Upper lobe of left lung (tissue), 6 donors: ENCODE data around the gene ILDR1. TPM values are rescaled to one million over a fixed set of nuclear protein-coding genes. Genes with fewer than 3 reads are reported as not detected.

ENCODE experiments used
- ATAC-seq, 2 donors: fragments of 200-7000 bp; cut with Tn5 transposase; one replicate each; pipeline ENCODE4 v1.9.1; 2022; ENCODE audit warnings: mild to moderate bottlenecking in 2 of 2, moderate library complexity in 2 of 2; ENCODE audit not compliant: low FRiP score in 2 of 2
- DNase-seq, 2 donors: peaks; one replicate each; pipeline ENCODE4 v3.0.0-alpha.2; 2019 to 2020
- H3K27ac ChIP-seq, 4 donors: fragments of 200-600 bp; sonication (generic); one replicate each; pipeline ENCODE4 v1.5.1; 2016 to 2019
- H3K27me3 ChIP-seq, 4 donors: fragments of 200-600 bp; sonication (generic); one replicate each; pipeline ENCODE4 v1.5.1; 2017 to 2019
- H3K36me3 ChIP-seq, 4 donors: fragments of 200-600 bp; sonication (generic); one replicate each; pipeline ENCODE4 v1.5.1; 2016 to 2019
- H3K4me1 ChIP-seq, 4 donors: fragments of 200-600 bp; sonication (generic); one replicate each; pipeline ENCODE4 v1.5.1; 2018 to 2019
- H3K4me3 ChIP-seq, 4 donors: fragments of 200-600 bp; sonication (generic); one replicate each; pipeline ENCODE4 v1.5.1; 2017 to 2019; ENCODE audit warnings: mild to moderate bottlenecking in 2 of 4, moderate library complexity in 1 of 4
- H3K9me3 ChIP-seq, 4 donors: fragments of 200-600 bp; sonication (generic); one replicate each; pipeline ENCODE4 v1.5.1; 2018 to 2019
- CTCF ChIP-seq, 6 experiments: fragments of 450-650 bp in 4 of 6; fragments of 200-600 bp in 2 of 6; sonication (generic) in 2 of 6; IDR thresholded peaks; one replicate each; pipeline ENCODE4 v1.5.1; 2016 to 2019; ENCODE audit warnings: antibody characterized with exemption in 6 of 6
- EP300 ChIP-seq, 4 donors: sonication (generic); formaldehyde crosslinking; IDR thresholded peaks; one replicate each; pipeline ENCODE4 v1.5.1; 2017; ENCODE audit warnings: antibody characterized with exemption in 4 of 4, control low read depth in 2 of 4
- POLR2A ChIP-seq, 4 donors: fragments of 450-650 bp; IDR thresholded peaks; one replicate each; pipeline ENCODE4 v1.5.1; 2016 to 2017; ENCODE audit warnings: antibody characterized with exemption in 4 of 4, mild to moderate bottlenecking in 2 of 4
- POLR2AphosphoS5 ChIP-seq, 2 donors: sonication (generic); formaldehyde crosslinking; IDR thresholded peaks; one replicate each; pipeline ENCODE4 v1.5.1; 2017; ENCODE audit warnings: antibody characterized with exemption in 2 of 2
- WGBS, 2 donors: methylation state at CpG; one replicate each; pipeline ENCODE4 v1.1.5; 2017 to 2018; 5-methylcytosine and 5-hydroxymethylcytosine counted together
- total RNA-seq, 6 donors: library from RNA; depleted of rRNA in 4 of 6; stranded (reverse); fragments of >200 nt in 4 of 6; gene quantifications; one replicate each; pipeline versions ENCODE4 v1.1.0 to v1.2.1, GENCODE V29; 2016 to 2021
- donor health status: DM: no; HTN: no; CAD: no; lungs with moderate emphysema.
- donor health status: DM: no; HTN: yes; CAD: no; lungs with severe emphysema.

ILDR1 gene
- total RNA-seq, 6 donors from 2014 or later = 1.0 to 7.8 (median 6.4) TPM

- DNase-seq = no peak
- no peak overlapping the region for H3K4me3 ChIP-seq
- 55 to 68% methylated on average over 1 of the region's 1 CpG for WGBS, 2 donors
- H3K9me3 ChIP-seq = no peaks in the 10 kb centered on the region
- no peak for ATAC-seq
- H3K27ac ChIP-seq = no peak overlapping the region
- TF ChIP-seq POLR2AphosphoS5 (IDR thresholded peaks at IDR 0.05) = no peak
- H3K27me3 ChIP-seq = no peaks in the 10 kb centered on the region
- peaks cover 8 to 19% (median 15%) of the 10 kb centered on the region in 4 donors for H3K4me1 ChIP-seq
- H3K36me3 ChIP-seq = no peaks in the 10 kb centered on the region
These were observed 22.1 kb downstream of the ILDR1 start for GRCh38 chr3:121999931-122000330.

GRCh38 chr3:121998611-121999473 lies 23.2 kb downstream of the ILDR1 start:
- no peak overlapping the region for H3K4me3 ChIP-seq
- TF ChIP-seq EP300 (IDR thresholded peaks at IDR 0.05) = no peak
- TF ChIP-seq POLR2A (IDR thresholded peaks at IDR 0.05) = no peak
- no peak for TF ChIP-seq POLR2AphosphoS5 (IDR thresholded peaks at IDR 0.05)
- no peak for TF ChIP-seq CTCF (IDR thresholded peaks at IDR 0.05)
- DNase-seq (no peak), ATAC-seq (peak in 1 of 2 donors; percentile 4)
- H3K9me3 ChIP-seq = no peaks in the 10 kb centered on the region
- WGBS, 2 donors = 61 to 67% methylated on average over 6 of the region's 6 CpGs
- H3K27ac ChIP-seq = peak overlapping the region; percentile 1 to 57 (median 34)
- H3K27me3 ChIP-seq = no peaks in the 10 kb centered on the region
- H3K36me3 ChIP-seq = no peaks in the 10 kb centered on the region
- H3K4me1 ChIP-seq = peaks cover 8 to 21% (median 18%) of the 10 kb centered on the region in 4 donors

GRCh38 chr3:121998030-121998580 lies 23.9 kb downstream of the ILDR1 start:
- ATAC-seq = peak in 1 of 2 donors; percentile 63
- TF ChIP-seq POLR2A (IDR thresholded peaks at IDR 0.05) (no peak), EP300 (IDR thresholded peaks at IDR 0.05) (no peak), CTCF (IDR thresholded peaks at IDR 0.05) (no peak), POLR2AphosphoS5 (IDR thresholded peaks at IDR 0.05) (no peak)
- no peaks in the 10 kb centered on the region for H3K9me3 ChIP-seq
- H3K27me3 ChIP-seq = no peaks in the 10 kb centered on the region
- no peak for DNase-seq
- 58 to 62% methylated on average over 4 of the region's 4 CpGs for WGBS, 2 donors
- H3K4me1 ChIP-seq = peaks cover 8 to 19% (median 17%) of the 10 kb centered on the region in 4 donors
- H3K27ac ChIP-seq = peak overlapping the region; percentile 1 to 57 (median 34)
- no peaks in the 10 kb centered on the region for H3K36me3 ChIP-seq
- no peak overlapping the region for H3K4me3 ChIP-seq

- no peaks in the 10 kb centered on the region for H3K36me3 ChIP-seq
- no peak overlapping the region for H3K4me3 ChIP-seq
- H3K27me3 ChIP-seq = no peaks in the 10 kb centered on the region
- TF ChIP-seq CTCF (IDR thresholded peaks at IDR 0.05) (no peak), EP300 (IDR thresholded peaks at IDR 0.05) (no peak), POLR2A (IDR thresholded peaks at IDR 0.05) (no peak), POLR2AphosphoS5 (IDR thresholded peaks at IDR 0.05) (no peak)
- peaks cover 8 to 17% (median 15%) of the 10 kb centered on the region in 4 donors for H3K4me1 ChIP-seq
- ATAC-seq = no peak
- no peak for DNase-seq
- 64 to 73% methylated on average over 2 of the region's 2 CpGs for whole genome bisulfite sequencing, 2 donors
- H3K27ac ChIP-seq = peak overlapping the region in 3 of 4 donors; percentile 12 to 56 (median 44)
- H3K9me3 ChIP-seq = no peaks in the 10 kb centered on the region
These were observed 24.7 kb downstream of the ILDR1 start for GRCh38 chr3:121997372-121997771.

- no peak overlapping the region for H3K4me3 ChIP-seq
- no peaks in the 10 kb centered on the region for H3K36me3 ChIP-seq
- no peak overlapping the region for H3K27ac ChIP-seq
- WGBS, 2 donors = 85 to 89% methylated on average over 2 of the region's 2 CpGs
- H3K9me3 ChIP-seq = no peaks in the 10 kb centered on the region
- no peak for DNase-seq
- TF ChIP-seq EP300 (IDR thresholded peaks at IDR 0.05) (no peak), CTCF (IDR thresholded peaks at IDR 0.05) (no peak), POLR2A (IDR thresholded peaks at IDR 0.05) (no peak), POLR2AphosphoS5 (IDR thresholded peaks at IDR 0.05) (no peak)
- H3K4me1 ChIP-seq = peaks cover 8 to 17% (median 15%) of the 10 kb centered on the region in 4 donors
- no peak for ATAC-seq
- no peaks in the 10 kb centered on the region for H3K27me3 ChIP-seq
These were observed 25.6 kb downstream of the ILDR1 start for GRCh38 chr3:121996441-121996840.
